Astrocyte (in vitro differentiated cells and primary cell): ENCODE measurements around the gene ASTN1. TPM values are rescaled to one million over a fixed set of nuclear protein-coding genes. Genes with fewer than 3 reads are reported as not detected.

Experiments
- DNase-seq: peaks from one replicate; pipeline ENCODE4 v3.0.0-alpha.2; 2010; ENCODE audit warnings: low read depth
- FAIRE-seq: peaks from 2 replicates; lab custom pipeline; 2011; peaks lifted over from hg19 to GRCh38; lab: Jason Lieb, UNC
- H2AFZ ChIP-seq: 2 replicates; pipeline ENCODE4 v1.6.0; 2012; ENCODE audit warnings: low read depth, low read length, inconsistent platforms
- H3K27ac ChIP-seq: 2 replicates; pipeline ENCODE4 v1.5.1; 2011; ENCODE audit warnings: low read depth, low read length, inconsistent platforms
- H3K27me3 ChIP-seq: 2 replicates; pipeline ENCODE4 v1.6.0; 2011; ENCODE audit warnings: low read length, inconsistent platforms; ENCODE audit not compliant: insufficient read depth
- H3K36me3 ChIP-seq: 2 replicates; pipeline ENCODE4 v1.5.1; 2011; ENCODE audit warnings: low read length, inconsistent platforms; ENCODE audit not compliant: insufficient read depth
- H3K4me1 ChIP-seq: 2 replicates; pipeline ENCODE4 v1.5.1; 2011; ENCODE audit warnings: low read length, inconsistent platforms; ENCODE audit not compliant: insufficient read depth
- H3K4me2 ChIP-seq: 2 replicates; pipeline ENCODE4 v1.6.0; 2012; ENCODE audit warnings: low read length, inconsistent platforms
- H3K4me3 ChIP-seq: 2 replicates; pipeline ENCODE4 v1.5.1; 2011; ENCODE audit warnings: low read depth, mild to moderate bottlenecking, low read length, inconsistent platforms; ENCODE audit not compliant: insufficient read depth
- H3K79me2 ChIP-seq: 2 replicates; pipeline ENCODE4 v1.6.0; 2012; ENCODE audit warnings: mild to moderate bottlenecking, low read length, inconsistent platforms; ENCODE audit not compliant: insufficient read depth
- H3K9ac ChIP-seq: 2 replicates; pipeline ENCODE4 v1.6.0; 2012; ENCODE audit warnings: mild to moderate bottlenecking, low read length, inconsistent platforms
- H3K9me3 ChIP-seq: 2 replicates; pipeline ENCODE4 v1.5.1; 2012; ENCODE audit warnings: low read depth, mild to moderate bottlenecking, low read length, inconsistent platforms; ENCODE audit not compliant: insufficient read depth
- H4K20me1 ChIP-seq: 2 replicates; pipeline ENCODE4 v1.6.0; 2012; ENCODE audit warnings: low read length, inconsistent platforms; ENCODE audit not compliant: insufficient read depth
- H3K27ac Mint-ChIP-seq: one replicate; pipeline ENCODE4 v1.8.0; 2021; ENCODE audit warnings: mild to moderate bottlenecking, mixed read lengths; ENCODE audit not compliant: unreplicated experiment
- H3K27me3 Mint-ChIP-seq: one replicate; pipeline ENCODE4 v1.8.0; 2021; ENCODE audit warnings: low read depth, mixed read lengths; ENCODE audit not compliant: unreplicated experiment
- H3K36me3 Mint-ChIP-seq: one replicate; pipeline ENCODE4 v1.8.0; 2021; ENCODE audit warnings: low read depth, mixed read lengths; ENCODE audit not compliant: unreplicated experiment
- H3K4me1 Mint-ChIP-seq: one replicate; pipeline ENCODE4 v1.8.0; 2021; ENCODE audit warnings: low read depth, mixed read lengths; ENCODE audit not compliant: unreplicated experiment
- H3K4me3 Mint-ChIP-seq: one replicate; pipeline ENCODE4 v1.8.0; 2021; ENCODE audit warnings: mild to moderate bottlenecking, moderate library complexity, mixed read lengths; ENCODE audit not compliant: unreplicated experiment
- H3K9me3 Mint-ChIP-seq: one replicate; pipeline ENCODE4 v1.8.0; 2021; ENCODE audit warnings: mild to moderate bottlenecking, mixed read lengths; ENCODE audit not compliant: unreplicated experiment
- EZH2 ChIP-seq: IDR thresholded peaks from 2 replicates; pipeline ENCODE4 v1.6.1; 2012; ENCODE audit warnings: mild to moderate bottlenecking, low read length, inconsistent platforms; ENCODE audit not compliant: insufficient read depth
- total RNA-seq: library from RNA; stranded (reverse); gene quantifications from 2 replicates; pipeline ENCODE4 v1.2.1, GENCODE V29; 2021
- TF ChIP-seq, protein P1 (sequence below): IDR thresholded peaks from 2 replicates; pipeline ENCODE4 v1.5.1; 2011; ENCODE audit warnings: low read depth, mild to moderate bottlenecking, inconsistent platforms, low read length, moderate library complexity; ENCODE audit not compliant: insufficient read depth

The ASTN1 gene
- total RNA-seq, 1 donor from 2014 or later, result 0.50 TPM

DNA sequence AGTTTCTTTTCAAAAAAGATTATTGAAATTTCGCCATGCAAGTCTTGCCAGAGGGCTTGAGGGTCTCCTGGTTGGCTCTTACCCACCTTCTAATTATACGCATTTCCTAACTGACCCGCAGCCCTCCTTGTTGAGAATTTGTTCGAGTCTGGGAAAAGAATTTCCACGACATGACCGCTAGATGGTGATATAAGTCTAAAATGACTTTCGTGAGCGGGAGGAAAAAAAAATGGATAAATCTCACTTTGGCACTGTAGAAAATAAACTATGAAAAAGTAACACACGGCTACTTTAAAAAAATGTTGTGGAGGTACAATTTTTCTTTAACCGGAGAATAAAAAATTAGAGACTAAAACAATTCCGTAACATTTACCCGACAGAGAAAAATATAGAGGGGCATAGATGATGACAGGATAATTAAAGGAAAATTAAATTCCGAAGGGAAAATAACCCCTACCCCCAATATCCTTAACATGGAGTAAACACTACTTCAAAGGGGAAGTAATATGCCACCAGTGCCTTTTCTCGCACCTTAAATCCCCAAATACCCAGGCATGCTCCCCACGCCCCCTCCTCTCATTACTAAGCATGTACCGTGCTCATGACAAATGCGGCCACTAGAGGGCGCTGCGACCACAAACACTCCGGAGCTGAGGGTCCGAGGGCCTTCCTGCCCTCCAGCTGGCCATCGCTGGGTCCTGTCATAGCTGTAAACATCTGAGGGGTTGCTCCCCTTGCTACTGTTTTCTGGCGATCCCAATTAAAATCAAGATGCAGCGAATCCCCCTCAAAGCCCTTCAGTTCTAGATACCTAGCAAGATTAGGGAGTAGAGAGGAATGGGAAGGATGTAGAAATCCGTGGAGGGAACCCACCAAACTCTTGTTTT is 266.9 kb downstream of the ASTN1 start:
- H3K4me3 ChIP-seq, result peak overlapping the region; percentile 43
- TF ChIP-seq EZH2, result no peak
- TF ChIP-seq, protein P1, sequence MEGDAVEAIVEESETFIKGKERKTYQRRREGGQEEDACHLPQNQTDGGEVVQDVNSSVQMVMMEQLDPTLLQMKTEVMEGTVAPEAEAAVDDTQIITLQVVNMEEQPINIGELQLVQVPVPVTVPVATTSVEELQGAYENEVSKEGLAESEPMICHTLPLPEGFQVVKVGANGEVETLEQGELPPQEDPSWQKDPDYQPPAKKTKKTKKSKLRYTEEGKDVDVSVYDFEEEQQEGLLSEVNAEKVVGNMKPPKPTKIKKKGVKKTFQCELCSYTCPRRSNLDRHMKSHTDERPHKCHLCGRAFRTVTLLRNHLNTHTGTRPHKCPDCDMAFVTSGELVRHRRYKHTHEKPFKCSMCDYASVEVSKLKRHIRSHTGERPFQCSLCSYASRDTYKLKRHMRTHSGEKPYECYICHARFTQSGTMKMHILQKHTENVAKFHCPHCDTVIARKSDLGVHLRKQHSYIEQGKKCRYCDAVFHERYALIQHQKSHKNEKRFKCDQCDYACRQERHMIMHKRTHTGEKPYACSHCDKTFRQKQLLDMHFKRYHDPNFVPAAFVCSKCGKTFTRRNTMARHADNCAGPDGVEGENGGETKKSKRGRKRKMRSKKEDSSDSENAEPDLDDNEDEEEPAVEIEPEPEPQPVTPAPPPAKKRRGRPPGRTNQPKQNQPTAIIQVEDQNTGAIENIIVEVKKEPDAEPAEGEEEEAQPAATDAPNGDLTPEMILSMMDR, result peak; percentile 72
- Mint-ChIP-seq H3K4me3 (peak overlapping the region; percentile 80), H3K27me3 (peaks cover 35% of the 10 kb centered on the region), H3K36me3 (peaks cover 2% of the 10 kb centered on the region), H3K9me3 (no peaks in the 10 kb centered on the region), H3K27ac (no peak overlapping the region), H3K4me1 (no peaks in the 10 kb centered on the region)
- no peak overlapping the region for H3K27ac ChIP-seq
- no peaks in the 10 kb centered on the region for H3K79me2 ChIP-seq
- H3K4me1 ChIP-seq, result peaks cover 4% of the 10 kb centered on the region
- peak overlapping the region; percentile 4 for H2AFZ ChIP-seq
- no peaks in the 10 kb centered on the region for H3K36me3 ChIP-seq
- DNase-seq, result peak; percentile 27
- H3K27me3 ChIP-seq, result peaks cover 16% of the 10 kb centered on the region
- H3K9me3 ChIP-seq, result no peaks in the 10 kb centered on the region
- H4K20me1 ChIP-seq, result no peaks in the 10 kb centered on the region
- FAIRE-seq, result peak; percentile 54
- H3K9ac ChIP-seq, result peak overlapping the region; percentile 21
- H3K4me2 ChIP-seq, result peak overlapping the region; percentile 85

DNA sequence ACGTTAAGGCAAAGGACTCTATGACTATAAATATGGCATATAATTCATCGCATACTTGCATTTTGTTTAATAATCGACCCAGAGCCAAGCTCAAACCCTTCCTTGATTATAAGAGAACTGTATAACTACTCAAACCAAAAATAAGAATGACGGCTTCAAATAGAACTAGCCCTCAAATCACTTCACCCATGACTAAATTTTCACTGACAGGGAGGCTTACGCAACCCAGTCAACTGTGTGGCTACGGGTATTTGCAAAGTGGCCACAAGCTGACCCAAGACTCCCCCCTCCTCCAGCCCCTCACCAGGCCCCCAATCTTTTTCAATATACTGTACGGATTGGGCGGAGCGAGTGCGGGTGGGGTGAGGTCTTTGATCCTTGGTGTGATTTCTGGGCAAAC is 268.3 kb downstream of the ASTN1 start:
- peaks cover 4% of the 10 kb centered on the region for H3K4me1 ChIP-seq
- no peak for FAIRE-seq
- H3K79me2 ChIP-seq, result no peaks in the 10 kb centered on the region
- peaks cover 2% of the 10 kb centered on the region for H3K36me3 Mint-ChIP-seq
- H3K9me3 Mint-ChIP-seq, result no peaks in the 10 kb centered on the region
- H4K20me1 ChIP-seq, result no peaks in the 10 kb centered on the region
- H3K4me1 Mint-ChIP-seq, result no peaks in the 10 kb centered on the region
- DNase-seq, result no peak
- no peak overlapping the region for H3K4me3 Mint-ChIP-seq
- H3K4me2 ChIP-seq, result no peak overlapping the region
- no peaks in the 10 kb centered on the region for H3K9me3 ChIP-seq
- H3K27me3 ChIP-seq, result peaks cover 14% of the 10 kb centered on the region
- no peak overlapping the region for H2AFZ ChIP-seq
- H3K9ac ChIP-seq, result no peak overlapping the region
- peaks cover 31% of the 10 kb centered on the region for H3K27me3 Mint-ChIP-seq
- TF ChIP-seq, protein P1, result no peak
- no peak for TF ChIP-seq EZH2
- H3K27ac Mint-ChIP-seq, result no peak overlapping the region
- H3K4me3 ChIP-seq, result no peak overlapping the region
- H3K27ac ChIP-seq, result no peak overlapping the region
- H3K36me3 ChIP-seq, result no peaks in the 10 kb centered on the region

DNA sequence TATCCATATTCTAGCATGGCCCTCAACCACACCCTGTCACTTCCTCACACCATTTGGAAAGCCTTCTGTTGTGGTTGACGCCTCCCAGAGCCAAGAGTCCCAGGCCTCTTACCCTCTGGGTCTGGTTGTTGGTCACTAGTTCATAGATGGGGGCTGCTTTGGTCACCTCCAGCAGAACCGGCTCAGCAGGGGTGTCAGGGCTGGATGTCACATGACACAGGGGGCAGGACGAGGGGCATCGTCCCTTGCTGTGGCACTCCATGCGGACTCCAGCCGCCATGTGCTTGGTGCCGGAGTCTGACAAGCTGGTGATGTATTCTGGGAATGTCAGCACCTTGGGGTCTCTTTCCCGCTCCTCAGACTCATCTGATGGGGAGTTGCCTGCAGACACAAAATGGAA is 270.1 kb downstream of the ASTN1 start:
- H3K9me3 ChIP-seq, result no peaks in the 10 kb centered on the region
- H3K4me1 Mint-ChIP-seq, result no peaks in the 10 kb centered on the region
- H3K36me3 ChIP-seq, result no peaks in the 10 kb centered on the region
- no peak overlapping the region for H3K4me2 ChIP-seq
- no peak for TF ChIP-seq EZH2
- TF ChIP-seq, protein P1, result no peak
- no peaks in the 10 kb centered on the region for H3K9me3 Mint-ChIP-seq
- H2AFZ ChIP-seq, result no peak overlapping the region
- no peaks in the 10 kb centered on the region for H3K79me2 ChIP-seq
- H3K27ac Mint-ChIP-seq, result no peak overlapping the region
- FAIRE-seq (no peak), DNase-seq (no peak)
- H3K9ac ChIP-seq, result no peak overlapping the region
- no peak overlapping the region for H3K4me3 Mint-ChIP-seq
- no peaks in the 10 kb centered on the region for H4K20me1 ChIP-seq
- no peak overlapping the region for H3K4me3 ChIP-seq
- H3K4me1 ChIP-seq, result peaks cover 4% of the 10 kb centered on the region
- peaks cover 10% of the 10 kb centered on the region for H3K27me3 ChIP-seq
- H3K36me3 Mint-ChIP-seq, result peaks cover 2% of the 10 kb centered on the region
- peaks cover 27% of the 10 kb centered on the region for H3K27me3 Mint-ChIP-seq
- H3K27ac ChIP-seq, result no peak overlapping the region
